GM13976 (cell line): ENCODE measurements around the gene SDHA.

ENCODE experiments used
- DNase-seq: peaks from one replicate; pipeline ENCODE4 v3.0.0; 2012; ENCODE audit warnings: low spot score
- CTCF ChIP-seq: IDR thresholded peaks from 2 replicates; pipeline ENCODE4 v1.5.1; 2012; ENCODE audit warnings: borderline replicate concordance, mild to moderate bottlenecking; ENCODE audit not compliant: insufficient read depth; ENCODE audit errors: extremely low read depth, missing control alignments, control extremely low read depth
- in situ Hi-C: fragments of 300-500 bp; cut with MboI; formaldehyde crosslinking; loops from one replicate; pipeline ENCODE4 v1.12.0; 2022; ENCODE audit warnings: low sequenced_read_pairs, mixed read lengths, inconsistent platforms; ENCODE audit not compliant: unreplicated experiment

SDHA gene

GRCh38 chr5:185095-186070, 32.7 kb upstream of the SDHA start:
- in situ Hi-C loops, result no loop called here
- no peak for TF ChIP-seq CTCF
- DNase-seq, result no peak

GRCh38 chr5:186091-187041, 31.8 kb upstream of the SDHA start:
- no peak for DNase-seq
- in situ Hi-C loops, result no loop called here
- TF ChIP-seq CTCF, result no peak

GRCh38 chr5:187042-187431, 31.1 kb upstream of the SDHA start:
- TF ChIP-seq CTCF, result no peak
- no peak for DNase-seq
- in situ Hi-C loops, result no loop called here

DNA sequence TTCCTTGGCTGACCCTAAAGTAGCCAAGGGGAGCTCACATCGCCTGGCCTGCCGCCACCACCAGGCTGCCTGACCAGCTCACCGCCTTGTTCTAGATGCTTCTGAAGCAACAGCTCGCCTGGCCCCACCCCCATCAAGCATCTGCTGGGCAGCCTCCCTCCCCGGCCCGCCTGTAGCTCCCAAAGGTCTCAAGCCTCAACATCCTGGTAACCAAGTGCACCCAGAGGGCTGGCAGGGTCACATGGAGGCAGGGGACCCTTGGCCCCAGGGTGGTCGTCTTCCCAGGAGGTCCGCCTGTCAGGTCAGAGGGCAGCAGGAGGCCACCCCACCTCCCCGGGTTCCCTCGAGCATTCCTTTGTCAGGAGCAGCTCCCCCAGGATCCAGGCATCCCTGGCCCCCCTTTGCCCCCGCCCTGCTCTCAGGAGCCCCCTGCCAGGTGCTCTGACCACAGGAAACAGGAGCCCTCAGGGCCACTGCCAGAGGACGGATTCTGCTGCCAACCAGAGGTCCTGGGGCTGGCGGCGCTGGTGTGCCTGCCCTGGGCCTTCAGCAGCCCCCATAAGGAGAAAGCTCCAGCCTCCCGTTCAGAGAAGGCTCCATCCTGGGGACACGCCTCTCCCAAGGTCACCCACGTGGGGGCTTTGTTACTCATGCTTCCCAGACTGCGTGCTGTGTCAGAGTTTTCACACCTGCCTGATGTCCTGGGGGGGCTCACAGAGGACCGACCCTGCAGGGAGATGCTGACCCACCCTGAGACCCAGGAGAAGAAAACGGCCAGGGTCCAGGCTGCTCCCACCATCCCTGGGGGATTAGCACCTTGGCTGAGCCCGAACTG, 30.3 kb upstream of the SDHA start:
- no peak for DNase-seq

DNA sequence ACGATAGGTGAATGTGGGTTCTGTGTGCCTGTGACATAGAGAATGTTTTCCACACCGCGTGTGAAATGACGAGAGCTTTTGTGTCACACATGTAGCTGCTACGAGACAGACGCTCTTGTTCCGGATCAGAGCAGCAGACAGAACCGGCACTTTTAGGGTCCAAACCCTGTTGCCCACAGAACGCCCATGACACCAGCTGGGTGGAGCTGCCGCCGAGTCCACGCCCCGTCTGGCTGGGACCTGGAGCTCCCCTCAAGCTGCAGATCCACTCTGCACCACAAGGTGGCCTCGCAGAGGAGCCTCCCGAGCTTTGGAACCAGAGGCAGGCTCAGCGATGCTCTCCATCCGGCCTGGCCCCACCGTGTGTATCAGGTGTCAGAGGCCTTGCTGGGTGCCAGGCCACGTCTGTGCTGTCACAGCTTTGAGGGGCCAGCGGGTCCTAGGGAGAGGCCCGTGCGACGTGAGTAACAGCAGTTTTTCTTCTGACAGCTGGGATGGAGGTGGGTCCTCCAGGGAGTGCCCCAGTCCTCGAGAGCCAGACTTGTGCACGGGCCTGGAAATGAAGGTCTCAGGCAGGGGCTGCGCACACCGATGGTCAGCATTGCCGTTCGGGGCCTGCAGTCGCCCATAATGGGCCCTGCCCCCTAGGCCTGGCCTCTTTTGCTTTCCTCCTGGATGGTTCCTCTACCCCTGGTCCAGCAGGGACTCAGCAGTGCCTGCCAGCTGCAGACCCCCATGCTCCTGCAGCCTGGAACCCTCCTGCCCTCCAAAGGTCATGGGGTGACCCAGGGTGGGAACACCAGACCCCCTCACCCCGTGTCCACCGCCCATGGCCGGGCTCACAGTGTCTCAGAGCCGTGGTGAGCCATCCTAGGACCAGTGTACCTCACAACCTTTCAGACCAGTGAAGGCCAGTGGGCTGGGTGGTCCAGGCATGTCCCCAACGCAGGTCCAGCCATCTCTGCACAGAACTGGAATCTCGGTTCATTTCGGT, 29.3 kb upstream of the SDHA start:
- in situ Hi-C loops, result no loop called here
- peak; percentile 96 for DNase-seq
- peak; percentile 85 for TF ChIP-seq CTCF

More for the DNA sequence above, 30.3 kb upstream of the SDHA start:
- in situ Hi-C loops, result no loop called here
- TF ChIP-seq CTCF, result no peak
